GM21515 (cell line): Measurements from ENCODE around the gene SENP7.
"Not testable (repeated sequence)": the region's sequence is repeated elsewhere in the genome, so short reads cannot be mapped to it uniquely, and the experiment has no call there.

Source experiments
- ATAC-seq: cut with Tn5 transposase; IDR thresholded peaks from one replicate; pipeline ENCODE4 v1.9.1; 2021; ENCODE audit not compliant: unreplicated experiment

The SENP7 gene

GRCh38 chr3:101521211-101521701 is 8.2 kb upstream of the SENP7 start:
- ATAC-seq: no peak

- no peak for ATAC-seq
These were observed 6.8 kb upstream of the SENP7 start for GRCh38 chr3:101519685-101520365.

GRCh38 chr3:101518421-101518871 is 5.4 kb upstream of the SENP7 start:
- peak; percentile 98 for ATAC-seq

GRCh38 chr3:101513419-101513986 is 491 bp upstream of the SENP7 start:
- ATAC-seq: peak; percentile 35

GRCh38 chr3:101512396-101512645 is 691 bp downstream of the SENP7 start:
- ATAC-seq: peak; percentile 33

GRCh38 chr3:101509811-101510210 is 3.2 kb downstream of the SENP7 start:
- ATAC-seq: no peak

GRCh38 chr3:101509281-101509680 is 3.7 kb downstream of the SENP7 start:
- ATAC-seq: no peak

GRCh38 chr3:101501783-101502182 is 11.2 kb downstream of the SENP7 start:
- no peak for ATAC-seq

- no peak for ATAC-seq
These were observed 12.8 kb downstream of the SENP7 start for GRCh38 chr3:101500208-101500607.

GRCh38 chr3:101497803-101498202 is 15.2 kb downstream of the SENP7 start:
- ATAC-seq: no peak

- no peak for ATAC-seq
These were observed 17.5 kb downstream of the SENP7 start for GRCh38 chr3:101495552-101495951.

GRCh38 chr3:101484805-101485620 is 28.0 kb downstream of the SENP7 start:
- ATAC-seq: no peak

GRCh38 chr3:101478980-101479379 is 34.0 kb downstream of the SENP7 start:
- ATAC-seq: no peak

- not testable (repeated sequence) for ATAC-seq
These were observed 38.0 kb downstream of the SENP7 start for GRCh38 chr3:101474841-101475552.

- not testable (repeated sequence) for ATAC-seq
These were observed 44.3 kb downstream of the SENP7 start for GRCh38 chr3:101468676-101469075.

GRCh38 chr3:101467310-101467663 is 45.7 kb downstream of the SENP7 start:
- not testable (repeated sequence) for ATAC-seq

GRCh38 chr3:101466465-101467309 is 46.3 kb downstream of the SENP7 start:
- ATAC-seq: no peak

- no peak for ATAC-seq
These were observed 48.8 kb downstream of the SENP7 start for GRCh38 chr3:101464235-101464634.

- ATAC-seq: no peak
These were observed 51.6 kb downstream of the SENP7 start for GRCh38 chr3:101461451-101461850.

- ATAC-seq: no peak
These were observed 54.6 kb downstream of the SENP7 start for GRCh38 chr3:101458387-101458786.

- no peak for ATAC-seq
These were observed 58.4 kb downstream of the SENP7 start for GRCh38 chr3:101454629-101455028.
